Endothelial cell of umbilical vein (primary cell): ENCODE data around the gene TEDC1. TPM values are rescaled to one million over a fixed set of nuclear protein-coding genes. Genes with fewer than 3 reads are reported as not detected.

Experiments used
- BruUV-seq: library from RNA; stranded (reverse); fragments of 400-500 nt; replicated peaks from 2 replicates; lab custom pipeline; 2021; lab: Mats Ljungman, UMichigan
- CTCF ChIA-PET: fragments of 300-600, 350-600 bp; sonication (Branson Sonifier 250); formaldehyde crosslinking; loops from one replicate; lab custom pipeline; 2021; ENCODE audit warnings: antibody characterized with exemption, inconsistent platforms; lab: Charles Lee
- POLR2A ChIA-PET: fragments of 300-600, 350-600 bp; sonication (Branson Sonifier 250); formaldehyde crosslinking; loops from one replicate; lab custom pipeline; 2021; ENCODE audit warnings: antibody characterized with exemption, inconsistent platforms; lab: Charles Lee
- DNase-seq: peaks from one replicate; pipeline ENCODE4 v3.0.0-alpha.2; 2011; ENCODE audit warnings: low read depth, low spot score
- FAIRE-seq: peaks from 2 replicates; lab custom pipeline; 2011; peaks lifted over from hg19 to GRCh38; lab: Jason Lieb, UNC
- H2AFZ ChIP-seq: 2 replicates; pipeline ENCODE4 v1.6.0; 2012; ENCODE audit warnings: low read depth, low read length, control low read depth, inconsistent platforms
- H3K27ac ChIP-seq: 2 replicates; pipeline ENCODE4 v1.5.1; 2011; ENCODE audit warnings: low read depth, mild to moderate bottlenecking, control low read depth, low read length, moderate library complexity; ENCODE audit not compliant: insufficient read depth
- H3K27me3 ChIP-seq, 2 experiments: 2 replicates each; pipeline versions ENCODE4 v1.6.0 to v1.6.1; 2011; ENCODE audit warnings: low read length in 2 of 2, mixed read lengths in 1 of 2; ENCODE audit not compliant: control insufficient read depth in 2 of 2, insufficient read depth in 2 of 2
- H3K36me3 ChIP-seq, 2 experiments: 2 replicates in 1 of 2; 3 replicates in 1 of 2; pipeline ENCODE4 v1.5.1; 2011; ENCODE audit warnings: low read length in 2 of 2, mild to moderate bottlenecking in 1 of 2, moderate library complexity in 1 of 2; ENCODE audit not compliant: control insufficient read depth in 2 of 2, insufficient read depth in 2 of 2; ENCODE audit errors: extremely low read depth in 1 of 2
- H3K4me1 ChIP-seq: 3 replicates; pipeline ENCODE4 v1.5.1; 2011; ENCODE audit warnings: mild to moderate bottlenecking, low read length; ENCODE audit not compliant: control insufficient read depth, insufficient read depth; ENCODE audit errors: extremely low read depth
- H3K4me2 ChIP-seq: 2 replicates; pipeline ENCODE4 v1.6.1; 2011; ENCODE audit warnings: low read length, control low read depth, mixed read lengths; ENCODE audit not compliant: insufficient read depth
- H3K4me3 ChIP-seq, 3 experiments: fragments of 200-600 bp in 1 of 3; sonication (generic), shearing (Covaris generic) in 1 of 3; replicated peaks in 1 of 3; 2 replicates each; pipeline ENCODE4 v1.5.1; 2011 to 2016; ENCODE audit warnings: control low read depth in 3 of 3, low read length in 3 of 3, mild to moderate bottlenecking in 2 of 3, inconsistent platforms in 1 of 3, low read depth in 1 of 3, moderate library complexity in 1 of 3; ENCODE audit not compliant: insufficient read depth in 1 of 3
- H3K79me2 ChIP-seq: 2 replicates; pipeline ENCODE4 v1.6.0; 2012; ENCODE audit warnings: low read length, inconsistent platforms; ENCODE audit not compliant: control insufficient read depth, insufficient read depth
- H3K9ac ChIP-seq: replicated peaks from 2 replicates; pipeline ENCODE3; 2011; ENCODE audit warnings: low read length, control low read depth; ENCODE audit not compliant: insufficient read depth; ENCODE audit errors: extremely low read depth
- H3K9me1 ChIP-seq: replicated peaks from 3 replicates; pipeline ENCODE4 v1.6.0; 2011; ENCODE audit warnings: mild to moderate bottlenecking, low read length; ENCODE audit not compliant: control insufficient read depth, insufficient read depth; ENCODE audit errors: extremely low read depth
- H3K9me3 ChIP-seq: replicated peaks from 2 replicates; pipeline ENCODE4 v1.5.1; 2012; ENCODE audit warnings: low read length, inconsistent platforms; ENCODE audit not compliant: control insufficient read depth, insufficient read depth
- H4K20me1 ChIP-seq: replicated peaks from 2 replicates; pipeline ENCODE3; 2011; ENCODE audit warnings: mild to moderate bottlenecking, low read length; ENCODE audit not compliant: control insufficient read depth, insufficient read depth; ENCODE audit errors: extremely low read depth
- EZH2 ChIP-seq: IDR thresholded peaks from 2 replicates; pipeline ENCODE4 v1.6.1; 2012; ENCODE audit warnings: borderline replicate concordance, low read depth, mild to moderate bottlenecking, moderate library complexity, low read length, inconsistent platforms; ENCODE audit not compliant: severe bottlenecking
- FOS ChIP-seq: IDR thresholded peaks from 2 replicates; pipeline ENCODE4 v1.6.1; 2011; ENCODE audit warnings: mild to moderate bottlenecking, low read length, moderate library complexity, borderline replicate concordance; ENCODE audit not compliant: insufficient read depth
- GATA2 ChIP-seq: IDR thresholded peaks from 2 replicates; pipeline ENCODE4 v1.7.0; 2011; ENCODE audit warnings: low read depth, mild to moderate bottlenecking, moderate library complexity, mixed read lengths, low read length; ENCODE audit not compliant: insufficient read length, insufficient read depth
- MYC ChIP-seq: IDR thresholded peaks from one replicate; pipeline ENCODE4 v1.6.1; 2011; ENCODE audit warnings: mild to moderate bottlenecking, low read depth, low read length
- POLR2A ChIP-seq: IDR thresholded peaks from 2 replicates; pipeline ENCODE4 v1.6.1; 2012; ENCODE audit warnings: low read depth, mild to moderate bottlenecking, control low read depth, low read length
- POLR2AphosphoS5 ChIP-seq: IDR thresholded peaks from 2 replicates; pipeline ENCODE4 v1.6.1; 2012; ENCODE audit warnings: low read depth, mild to moderate bottlenecking, control low read depth, low read length, moderate library complexity; ENCODE audit not compliant: insufficient read depth
- dilution Hi-C: fragments of 300-500 bp; cut with MboI; formaldehyde crosslinking; loops from one replicate; pipeline ENCODE4 v1.15.0; 2019; ENCODE audit warnings: low sequenced_read_pairs; ENCODE audit not compliant: extremely low pct_ligation_motif_present
- intact Hi-C: fragments of 100-400 bp; cut with micrococcal nuclease; formaldehyde crosslinking; loops from one replicate; pipeline ENCODE4 v1.10.0; 2022
- polyA plus RNA-seq, 4 experiments: library from polyadenylated mRNA; depleted of rRNA in 3 of 4; stranded (reverse) in 3 of 4; unstranded in 1 of 4; fragments of >200 nt; gene quantifications; 2 replicates each; pipeline versions ENCODE4 v1.2.1 to v1.2.3, GENCODE V29; 2011 to 2012; ENCODE audit warnings: missing spikeins in 1 of 4
- total RNA-seq: library from RNA; stranded (reverse); gene quantifications from 2 replicates; pipeline ENCODE4 v1.2.3, GENCODE V29; 2021
- TF ChIP-seq, protein P1 (sequence below): IDR thresholded peaks from 2 replicates; pipeline ENCODE4 v1.6.1; 2011; ENCODE audit not compliant: insufficient read depth, insufficient read length

TEDC1 gene
- total and polyA plus RNA-seq, 2 donors (not counting 3 experiments of a cell fraction or from before 2014, with no cell fraction given): 16.5 to 25.3 TPM

DNA sequence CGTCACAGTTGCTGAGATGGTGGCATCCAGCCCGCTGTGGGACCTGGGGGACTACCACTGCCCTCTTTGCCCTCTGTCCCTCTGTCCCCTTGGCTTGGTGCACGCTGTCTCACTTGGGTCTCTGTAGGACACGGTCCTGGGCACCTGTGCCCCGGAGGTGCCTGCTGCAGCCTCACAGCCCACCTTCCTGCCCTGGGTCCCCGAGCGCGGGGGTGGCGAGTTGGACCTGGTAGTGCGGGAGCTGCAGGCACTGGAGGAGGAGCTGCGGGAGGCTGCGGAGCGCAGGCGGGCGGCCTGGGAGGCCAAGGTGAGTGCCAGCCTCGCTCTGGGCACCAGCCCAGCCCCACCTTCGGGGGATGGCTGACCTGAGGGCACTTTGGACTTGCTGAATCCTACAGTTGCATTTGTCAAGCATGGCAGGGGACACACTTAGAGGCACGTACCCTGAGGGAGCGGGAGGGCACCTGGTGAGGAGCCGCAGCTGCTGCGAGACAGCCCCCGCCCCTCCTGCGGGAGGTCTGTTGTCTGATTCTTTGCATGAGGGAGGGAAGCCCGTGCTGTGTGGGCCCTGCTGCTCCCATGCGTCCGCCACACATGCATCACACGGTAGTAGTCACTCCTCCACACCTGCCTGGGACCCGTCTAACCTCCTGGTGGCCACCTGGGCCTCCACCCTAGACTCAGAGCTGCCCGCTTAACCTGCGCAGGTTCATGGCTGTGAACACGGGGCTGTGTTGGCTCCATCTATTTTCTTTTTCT lies 6.8 kb downstream of the TEDC1 start:
- Histone ChIP-seq H4K20me1 (no peaks in the 10 kb centered on the region), H2AFZ (no peak overlapping the region), H3K4me2 (no peak overlapping the region), H3K79me2 (no peaks in the 10 kb centered on the region), H3K4me3 (no peak overlapping the region), H3K4me1 (no peaks in the 10 kb centered on the region), H3K9ac (no peak overlapping the region), H3K27me3 (no peaks in the 10 kb centered on the region), H3K9me1 (no peaks in the 10 kb centered on the region), H3K36me3 (no peaks in the 10 kb centered on the region), H3K9me3 (no peaks in the 10 kb centered on the region), H3K27ac (no peak overlapping the region)
- ChIA-PET POLR2A (no interaction called here), CTCF (interaction anchor here (1.0 kb wide), 1 partner anchor 30 kb away, joined by 3 read pairs; no protein-coding TSS in a partner anchor)
- dilution Hi-C loops (no loop called here), intact Hi-C loops (no loop called here)
- DNase-seq: no peak
- FAIRE-seq: no peak
- TF ChIP-seq EZH2: no peak
- no peak for TF ChIP-seq POLR2A
- TF ChIP-seq MYC: no peak
- no peak for TF ChIP-seq POLR2AphosphoS5
- BruUV-seq: no TSS peak

DNA sequence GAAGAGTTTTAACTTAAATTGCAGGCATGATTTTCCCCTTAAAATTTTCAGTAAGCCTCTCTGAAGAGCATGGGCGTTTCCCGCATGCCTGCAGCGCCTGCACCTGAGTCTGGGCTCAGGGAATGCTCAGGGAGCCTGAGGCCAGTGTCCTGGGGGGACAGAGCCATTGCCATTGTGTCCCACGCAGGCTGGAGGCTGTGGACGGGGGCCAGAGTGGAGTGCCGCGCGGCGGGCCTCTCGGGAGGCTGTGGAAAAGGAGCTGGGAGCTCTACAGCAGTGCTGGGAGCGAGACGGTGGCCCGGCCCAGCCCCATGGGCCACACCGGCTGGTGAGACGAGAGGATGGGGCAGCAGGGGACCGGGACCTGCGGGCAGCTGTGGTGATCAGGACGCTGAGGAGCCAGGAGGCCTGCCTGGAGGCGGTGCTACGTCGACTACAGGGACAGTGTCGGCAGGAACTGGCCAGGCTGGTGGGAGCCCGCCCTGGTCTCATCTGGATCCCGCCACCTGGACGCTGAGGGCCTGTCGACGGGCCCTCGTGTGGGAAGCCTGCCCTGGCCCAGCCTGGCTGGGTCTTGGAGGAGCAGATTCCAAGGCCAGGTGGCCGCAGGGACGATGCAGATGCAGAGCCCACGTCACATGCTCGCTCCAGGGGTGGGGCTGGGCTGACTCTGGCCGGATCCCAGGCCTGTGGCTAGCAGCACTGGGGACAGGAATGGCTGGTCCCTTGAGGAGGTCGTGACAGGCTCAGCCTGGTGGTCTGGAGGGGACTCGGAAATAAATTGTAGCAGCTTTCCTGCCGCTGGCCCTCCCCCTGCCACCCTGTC lies 7.6 kb downstream of the TEDC1 start:
- POLR2A ChIA-PET: no interaction called here
- no peak overlapping the region for H3K4me2 ChIP-seq

More for the DNA sequence above, 7.6 kb downstream of the TEDC1 start:
- DNase-seq: no peak
- H3K4me1 ChIP-seq: no peaks in the 10 kb centered on the region
- H3K36me3 ChIP-seq: no peaks in the 10 kb centered on the region
- no peak for FAIRE-seq
- H3K9ac ChIP-seq: no peak overlapping the region
- intact Hi-C loops (no loop called here), dilution Hi-C loops (no loop called here)
- H2AFZ ChIP-seq: no peak overlapping the region
- no peaks in the 10 kb centered on the region for H3K9me3 ChIP-seq
- no peaks in the 10 kb centered on the region for H3K9me1 ChIP-seq
- TF ChIP-seq GATA2 (no peak), POLR2AphosphoS5 (no peak), MYC (no peak), FOS (no peak), POLR2A (no peak), EZH2 (no peak)
- TF ChIP-seq, protein P1, sequence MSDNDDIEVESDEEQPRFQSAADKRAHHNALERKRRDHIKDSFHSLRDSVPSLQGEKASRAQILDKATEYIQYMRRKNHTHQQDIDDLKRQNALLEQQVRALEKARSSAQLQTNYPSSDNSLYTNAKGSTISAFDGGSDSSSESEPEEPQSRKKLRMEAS: no peak
- no peak overlapping the region for H3K4me3 ChIP-seq
- H4K20me1 ChIP-seq: no peaks in the 10 kb centered on the region
- no TSS peak for BruUV-seq
- H3K79me2 ChIP-seq: no peaks in the 10 kb centered on the region
- H3K27ac ChIP-seq: no peak overlapping the region
- H3K27me3 ChIP-seq: no peaks in the 10 kb centered on the region
- CTCF ChIA-PET: interaction anchor here (1.0 kb wide), 1 partner anchor 29 kb away, joined by 3 read pairs; no protein-coding TSS in a partner anchor
